GM12878 (cell line): ENCODE results near the gene PSAT1. TPM values are rescaled to one million over a fixed set of nuclear protein-coding genes. Genes with fewer than 3 reads are reported as not detected.

Experiments
- ATAC-seq: fragments of 200-7000 bp; cut with Tn5 transposase; 3 replicates; pipeline ENCODE4 v1.9.1; 2020; ENCODE audit warnings: mild to moderate bottlenecking, moderate library complexity
- BruUV-seq: library from RNA; stranded (reverse); fragments of 400-500 nt; replicated peaks from 2 replicates; lab custom pipeline; 2021; lab: Mats Ljungman, UMichigan
- CTCF ChIA-PET: fragments of 300-600 bp; sonication (Branson Sonifier 250); formaldehyde crosslinking; extraction: SDS; loops from one replicate; lab custom pipeline; 2021; ENCODE audit warnings: inconsistent platforms; lab: Yijun Ruan, JAX
- POLR2A ChIA-PET: fragments of 350-600 bp; formaldehyde crosslinking; extraction: SDS; loops from one replicate; lab custom pipeline; 2021; ENCODE audit warnings: inconsistent platforms; lab: Charles Lee
- RAD21 ChIA-PET: fragments of 300-600 bp; sonication (Branson Sonifier 250); formaldehyde crosslinking; loops from one replicate; lab custom pipeline; 2023; ENCODE audit warnings: antibody characterized with exemption; ENCODE audit not compliant: unreplicated experiment; lab: Charles Lee
- SMC1A ChIA-PET: fragments of 300-600 bp; sonication (Branson Sonifier 250); formaldehyde crosslinking; loops from one replicate; lab custom pipeline; 2023; ENCODE audit not compliant: unreplicated experiment, uncharacterized antibody; lab: Charles Lee
- DNase-seq: peaks from one replicate; pipeline ENCODE4 v3.0.0-alpha.2; 2011; ENCODE audit warnings: low read depth, low spot score
- FAIRE-seq: peaks from 3 replicates; lab custom pipeline; 2011; peaks lifted over from hg19 to GRCh38; lab: Jason Lieb, UNC
- H2AFZ ChIP-seq: 2 replicates; pipeline ENCODE4 v1.6.0; 2011; ENCODE audit warnings: low read depth, low read length, control low read depth; ENCODE audit not compliant: control insufficient read depth
- H3K27ac ChIP-seq: 2 replicates; pipeline ENCODE4 v1.5.1; 2011; ENCODE audit warnings: control low read depth; ENCODE audit not compliant: control insufficient read depth, insufficient read depth
- H3K27me3 ChIP-seq, 2 experiments: replicated peaks in 1 of 2; 2 replicates each; pipeline versions ENCODE4 v1.6.0 to v1.6.1; 2011; ENCODE audit warnings: low read length in 1 of 2; ENCODE audit not compliant: control insufficient read depth in 2 of 2, insufficient read depth in 2 of 2
- H3K36me3 ChIP-seq, 2 experiments: 2 replicates each; pipeline ENCODE4 v1.5.1; 2011; ENCODE audit warnings: low read length in 1 of 2; ENCODE audit not compliant: control insufficient read depth in 2 of 2, insufficient read depth in 2 of 2
- H3K4me1 ChIP-seq: 2 replicates; pipeline ENCODE4 v1.6.1; 2011; ENCODE audit warnings: mild to moderate bottlenecking, low read length, moderate library complexity, mixed read lengths; ENCODE audit not compliant: control insufficient read depth, insufficient read depth
- H3K4me2 ChIP-seq: 2 replicates; pipeline ENCODE4 v1.6.0; 2011; ENCODE audit warnings: control low read depth; ENCODE audit not compliant: control insufficient read depth, insufficient read depth
- H3K4me3 ChIP-seq: fragments of 200-600 bp; sonication (generic); 2 replicates; pipeline ENCODE4 v1.5.1; 2016
- H3K79me2 ChIP-seq: 2 replicates; pipeline ENCODE4 v1.6.0; 2011; ENCODE audit warnings: low read length; ENCODE audit not compliant: control insufficient read depth, insufficient read depth
- H3K9ac ChIP-seq: 2 replicates; pipeline ENCODE4 v1.8.0; 2011; ENCODE audit warnings: low read length, control low read depth, mixed read lengths; ENCODE audit not compliant: control insufficient read depth, insufficient read depth
- H3K9me3 ChIP-seq: replicated peaks from 3 replicates; pipeline ENCODE4 v1.5.1; 2011; ENCODE audit warnings: mild to moderate bottlenecking, low read length; ENCODE audit not compliant: control insufficient read depth, insufficient read depth
- H4K20me1 ChIP-seq: 2 replicates; pipeline ENCODE4 v1.6.0; 2011; ENCODE audit not compliant: control insufficient read depth, insufficient read depth
- BRCA1 ChIP-seq: IDR thresholded peaks from 2 replicates; pipeline ENCODE4 v1.6.1; 2011; ENCODE audit warnings: low read depth, low read length, improper control_type of control experiment
- EP300 ChIP-seq, 2 experiments: fragments of 150-350 bp in 1 of 2; IDR thresholded peaks; 2 replicates each; pipeline ENCODE4 v1.6.1; 2011 to 2012; ENCODE audit warnings: low read depth in 2 of 2, low read length in 2 of 2, borderline replicate concordance in 1 of 2, improper control_type of control experiment in 1 of 2, inconsistent platforms in 1 of 2; ENCODE audit not compliant: control insufficient read depth in 1 of 2
- HCFC1 ChIP-seq: fragments of 150-350 bp; IDR thresholded peaks from 2 replicates; pipeline ENCODE4 v1.6.1; 2014; ENCODE audit warnings: low read length
- IRF5 ChIP-seq: fragments of 450-650 bp; IDR thresholded peaks from 2 replicates; pipeline ENCODE4 v1.6.1; 2017; ENCODE audit warnings: borderline replicate concordance
- MEF2A ChIP-seq: IDR thresholded peaks from 2 replicates; pipeline ENCODE4 v1.6.1; 2011; ENCODE audit warnings: low read depth, mild to moderate bottlenecking, low read length, moderate library complexity; ENCODE audit not compliant: insufficient read depth
- PAX5 ChIP-seq: IDR thresholded peaks from 2 replicates; pipeline ENCODE4 v1.6.1; 2011; ENCODE audit warnings: low read depth, low read length, borderline replicate concordance
- PML ChIP-seq: IDR thresholded peaks from 2 replicates; pipeline ENCODE4 v1.6.1; 2012; ENCODE audit warnings: low read length, inconsistent platforms
- POLR2A ChIP-seq: IDR thresholded peaks from 2 replicates; pipeline ENCODE4 v1.6.1; 2011; ENCODE audit warnings: low read depth, mild to moderate bottlenecking, low read length
- POLR2AphosphoS2 ChIP-seq: IDR thresholded peaks from 2 replicates; pipeline ENCODE4 v1.6.1; 2011; ENCODE audit warnings: low read depth, mild to moderate bottlenecking, low read length, improper control_type of control experiment, moderate library complexity
- RAD21 ChIP-seq: IDR thresholded peaks from 2 replicates; pipeline ENCODE4 v1.6.1; 2011; ENCODE audit warnings: mild to moderate bottlenecking, low read depth, low read length, moderate library complexity; ENCODE audit not compliant: insufficient read depth
- RBBP5 ChIP-seq: fragments of 200-600 bp; sonication (generic); conservative IDR thresholded peaks from 2 replicates; pipeline ENCODE4 v1.6.1; 2016
- SREBF2 ChIP-seq: IDR thresholded peaks from 2 replicates; pipeline ENCODE4 v1.6.1; 2012; ENCODE audit warnings: mild to moderate bottlenecking, low read length
- STAT1 ChIP-seq: fragments of 450-650 bp; conservative IDR thresholded peaks from 2 replicates; pipeline ENCODE4 v1.6.1; 2014; ENCODE audit warnings: antibody characterized with exemption, mild to moderate bottlenecking
- SUPT20H ChIP-seq: IDR thresholded peaks from 2 replicates; pipeline ENCODE4 v1.6.1; 2011; ENCODE audit warnings: low read depth, mild to moderate bottlenecking, low read length, moderate library complexity, borderline replicate concordance; ENCODE audit not compliant: control insufficient read depth
- SUZ12 ChIP-seq: fragments of 200-600 bp; sonication (generic); IDR thresholded peaks from one replicate; pipeline ENCODE4 v1.6.1; 2018; ENCODE audit warnings: antibody characterized with exemption, mild to moderate bottlenecking; ENCODE audit not compliant: unreplicated experiment
- TCF7 ChIP-seq: IDR thresholded peaks from 2 replicates; pipeline ENCODE4 v1.6.1; 2014; ENCODE audit warnings: antibody characterized with exemption, borderline replicate concordance
- YY1 ChIP-seq: IDR thresholded peaks from 2 replicates; pipeline ENCODE4 v1.6.1; 2011; ENCODE audit warnings: low read depth, mild to moderate bottlenecking, low read length
- ZNF217 ChIP-seq: fragments of 450-650 bp; IDR thresholded peaks from 2 replicates; pipeline ENCODE4 v1.6.1; 2017; ENCODE audit warnings: antibody characterized with exemption, mild to moderate bottlenecking
- WGBS: methylation state at CpG from one replicate; pipeline ENCODE4 v1.1.6; 2016; ENCODE audit warnings: low lambda C conversion rate; ENCODE audit not compliant: insufficient replicate concordance, insufficient coverage; ENCODE audit errors: missing lambda C conversion rate; 5-methylcytosine and 5-hydroxymethylcytosine counted together
- in situ Hi-C: fragments of 300-500 bp; cut with MboI; formaldehyde crosslinking; loops from 9 replicates; pipeline ENCODE4 v1.14.3; 2018; ENCODE audit warnings: mixed read lengths
- intact Hi-C: fragments of 100-400 bp; cut with micrococcal nuclease; formaldehyde crosslinking; loops from one replicate; pipeline ENCODE4 v1.14.2; 2022; ENCODE audit not compliant: unreplicated experiment
- polyA plus RNA-seq, 11 experiments: library from polyadenylated mRNA; depleted of rRNA in 4 of 11; unstranded in 6 of 11; stranded (reverse) in 5 of 11; fragments of >200 nt; fragmentation: Nextera tagmentation in 4 of 11; fragmentation: Illumina TruSeq in 1 of 11; extraction: Ambion mirVana in 4 of 11; extraction: Trizol in 1 of 11; gene quantifications; 1 replicate in 1 of 11; 2 replicates in 10 of 11; pipeline versions ENCODE4 v1.2.1 to v1.2.3, GENCODE V29; 2011 to 2016; ENCODE audit warnings: inconsistent platforms in 2 of 11, missing spikeins in 2 of 11, low read depth in 1 of 11
- total RNA-seq, 4 experiments: library from RNA; depleted of rRNA in 3 of 4; stranded (reverse); fragments of >200 nt in 3 of 4; fragmentation: Illumina TruSeq in 1 of 4; extraction: Trizol in 1 of 4; gene quantifications; 2 replicates each; pipeline versions ENCODE4 v1.2.1 to v1.2.3, GENCODE V29; 2013 to 2021

Gene PSAT1
- total and polyA plus RNA-seq, 10 of the 15 experiments (the other 5 are each of a cell fraction or from before 2014, with no cell fraction given) = 35.1 to 126 (median 51.9) TPM

GRCh38 chr9:78288214-78288892, 8.6 kb upstream of the PSAT1 start:
- TF ChIP-seq ZNF217 = no peak
- TF ChIP-seq SUPT20H = no peak
- no peak for TF ChIP-seq POLR2AphosphoS2
- TF ChIP-seq RBBP5 = no peak
- TF ChIP-seq BRCA1 = no peak
- TF ChIP-seq RAD21 = no peak
- TF ChIP-seq POLR2A = no peak
- TF ChIP-seq PML = no peak
- no peak for TF ChIP-seq YY1
- no peak for TF ChIP-seq MEF2A
- no peak for TF ChIP-seq STAT1
- no peak for TF ChIP-seq IRF5
- TF ChIP-seq TCF7 = no peak
- no peak for TF ChIP-seq SUZ12
- no peak for TF ChIP-seq SREBF2
- TF ChIP-seq PAX5 = no peak
- no peak for TF ChIP-seq EP300 (IDR thresholded peaks at IDR 0.05; ENCODE audit: borderline replicate concordance in 1 of 2, control insufficient read depth in 1 of 2, low read depth in 2 of 2, low read length in 2 of 2)
- no peak for TF ChIP-seq HCFC1
- TF ChIP-seq, all 136 proteins: peak for 0
- no peak overlapping the region for H2AFZ ChIP-seq
- RAD21 ChIA-PET = no interaction called here
- in situ Hi-C loops (no loop called here), intact Hi-C loops (no loop called here)
- ATAC-seq (no peak), DNase-seq (no peak), FAIRE-seq (no peak)
- no peaks in the 10 kb centered on the region for H3K36me3 ChIP-seq
- no peak overlapping the region for H3K9ac ChIP-seq
- CTCF ChIA-PET = no interaction called here
- no peaks in the 10 kb centered on the region for H3K27me3 ChIP-seq
- SMC1A ChIA-PET = no interaction called here
- H4K20me1 ChIP-seq = no peaks in the 10 kb centered on the region
- no peak overlapping the region for H3K4me3 ChIP-seq
- WGBS = 60% methylated on average over 8 of the region's 8 CpGs
- no peak overlapping the region for H3K27ac ChIP-seq
- no peaks in the 10 kb centered on the region for H3K9me3 ChIP-seq
- no peaks in the 10 kb centered on the region for H3K79me2 ChIP-seq
- POLR2A ChIA-PET = no interaction called here
- no peak overlapping the region for H3K4me2 ChIP-seq
- no peaks in the 10 kb centered on the region for H3K4me1 ChIP-seq
- BruUV-seq = no TSS peak
